ENCODE results near the gene TRIM72. TPM values are rescaled to one million over a fixed set of nuclear protein-coding genes. Genes with fewer than 3 reads are reported as not detected.
"Not testable (repeated sequence)": the region's sequence is repeated elsewhere in the genome, so short reads cannot be mapped to it uniquely, and the experiment has no call there.

Gene TRIM72
- 0.01 TPM for polyA plus RNA-seq (2013)

- Histone ChIP-seq H3K4me1 (ENCODE audit: control extremely low read depth in 1 of 4, control insufficient read depth in 4 of 4, insufficient read depth in 4 of 4, low read length in 3 of 4) (peaks cover 2 to 40% (median 33%) of the 10 kb centered on the region in 4 experiments), H3K27ac (ENCODE audit: insufficient read depth in 1 of 2, low read depth in 1 of 2, low read length in 2 of 2, poor library complexity in 1 of 2, severe bottlenecking in 2 of 2) (no peak within 1 kb of the TSS), H3K27me3 (replicated peaks in 2 of 5; ENCODE audit: control insufficient read depth in 4 of 5, insufficient read depth in 5 of 5, low read length in 4 of 5) (peaks cover 0 to 32% (median 24%) of the 10 kb centered on the region in 5 experiments), H3K9me3 (ENCODE audit: control extremely low read depth in 1 of 5, control insufficient read depth in 4 of 5, insufficient read depth in 2 of 5, low read depth in 1 of 5, low read length in 4 of 5) (no peaks in the 10 kb centered on the region), H3K36me3 (ENCODE audit: control insufficient read depth in 4 of 4, insufficient read depth in 4 of 4, low read length in 3 of 4) (no peaks in the 10 kb centered on the region), H3K4me3 (ENCODE audit: control insufficient read depth in 1 of 7, extremely low read depth in 1 of 7, insufficient read depth in 4 of 7, low read depth in 2 of 7, low read length in 6 of 7) (peak within 1 kb of the TSS in 2 of 7 experiments; percentile 56 to 70)
- 83% methylated on average over 19 of the region's 25 CpGs for WGBS (ENCODE audit: insufficient coverage)
- peak in 1 of 3 donors; percentile 58 for DNase-seq
- ChIA-PET CTCF (interaction anchor here (1.0 to 2.9 kb wide), 3 partner anchors 9 to 52 kb away, joined by 3 to 12 read pairs (median 3); partner anchors contain the start of gene PYCARD), POLR2A (interaction anchor here (1.1 to 1.2 kb wide), 2 partner anchors 11 to 84 kb away, joined by 4 read pairs; partner anchors contain the start of gene PYCARD)
These were observed at the start of gene TRIM72 for GRCh38 chr16:31213877-31214707. Gene TRIM72, plus strand, starts transcription at chr16:31214119. Its CDS starts 620 bp downstream, at chr16:31214739.

GRCh38 chr16:31167315-31167714 is 46.6 kb upstream of the TRIM72 start:
- CTCF ChIA-PET, result interaction anchor here (0.9 to 4.0 kb wide), 2 partner anchors 10 to 19 kb away, joined by 3 to 17 read pairs; no protein-coding TSS in a partner anchor
- POLR2A ChIA-PET, result no interaction called here
- Histone ChIP-seq H3K9me3 (ENCODE audit: control extremely low read depth in 1 of 5, control insufficient read depth in 4 of 5, insufficient read depth in 2 of 5, low read depth in 1 of 5, low read length in 4 of 5) (no peaks in the 10 kb centered on the region), H3K4me1 (ENCODE audit: control extremely low read depth in 1 of 4, control insufficient read depth in 4 of 4, insufficient read depth in 4 of 4, low read length in 3 of 4) (no peaks in the 10 kb centered on the region), H3K4me3 (ENCODE audit: control insufficient read depth in 1 of 7, extremely low read depth in 1 of 7, insufficient read depth in 4 of 7, low read depth in 2 of 7, low read length in 6 of 7) (no peak overlapping the region), H3K27me3 (replicated peaks in 2 of 5; ENCODE audit: control insufficient read depth in 4 of 5, insufficient read depth in 5 of 5, low read length in 4 of 5) (no peaks in the 10 kb centered on the region), H3K27ac (ENCODE audit: insufficient read depth in 1 of 2, low read depth in 1 of 2, low read length in 2 of 2, poor library complexity in 1 of 2, severe bottlenecking in 2 of 2) (no peak overlapping the region), H3K36me3 (ENCODE audit: control insufficient read depth in 4 of 4, insufficient read depth in 4 of 4, low read length in 3 of 4) (no peaks in the 10 kb centered on the region)
- no peak for DNase-seq
- WGBS (ENCODE audit: insufficient coverage), result 78% methylated on average over 4 of the region's 8 CpGs

- no peaks in the 10 kb centered on the region for H3K4me1 ChIP-seq (ENCODE audit: control extremely low read depth in 1 of 4, control insufficient read depth in 4 of 4, insufficient read depth in 4 of 4, low read length in 3 of 4)
- no peaks in the 10 kb centered on the region for H3K36me3 ChIP-seq (ENCODE audit: control insufficient read depth in 4 of 4, insufficient read depth in 4 of 4, low read length in 3 of 4)
- WGBS (ENCODE audit: insufficient coverage), result 100% methylated on average over 1 of the region's 2 CpGs
- H3K9me3 ChIP-seq (ENCODE audit: control extremely low read depth in 1 of 5, control insufficient read depth in 4 of 5, insufficient read depth in 2 of 5, low read depth in 1 of 5, low read length in 4 of 5), result no peaks in the 10 kb centered on the region
- no peak overlapping the region for H3K4me3 ChIP-seq (ENCODE audit: control insufficient read depth in 1 of 7, extremely low read depth in 1 of 7, insufficient read depth in 4 of 7, low read depth in 2 of 7, low read length in 6 of 7)
- POLR2A ChIA-PET, result interaction anchor here (1.1 kb wide), 1 partner anchor 11 kb away, joined by 3 read pairs; the partner anchor contains the start of gene FUS
- no peaks in the 10 kb centered on the region for H3K27me3 ChIP-seq (replicated peaks in 2 of 5; ENCODE audit: control insufficient read depth in 4 of 5, insufficient read depth in 5 of 5, low read length in 4 of 5)
- no peak for DNase-seq
- no peak overlapping the region for H3K27ac ChIP-seq (ENCODE audit: insufficient read depth in 1 of 2, low read depth in 1 of 2, low read length in 2 of 2, poor library complexity in 1 of 2, severe bottlenecking in 2 of 2)
- CTCF ChIA-PET, result interaction anchor here (4.0 kb wide), 1 partner anchor 11 kb away, joined by 17 read pairs; no protein-coding TSS in a partner anchor
These were observed 45.1 kb upstream of the TRIM72 start for GRCh38 chr16:31168848-31169247.

- H3K4me1 ChIP-seq (ENCODE audit: control extremely low read depth in 1 of 4, control insufficient read depth in 4 of 4, insufficient read depth in 4 of 4, low read length in 3 of 4); H3K36me3 ChIP-seq (ENCODE audit: control insufficient read depth in 4 of 4, insufficient read depth in 4 of 4, low read length in 3 of 4); H3K27ac ChIP-seq (ENCODE audit: insufficient read depth in 1 of 2, low read depth in 1 of 2, low read length in 2 of 2, poor library complexity in 1 of 2, severe bottlenecking in 2 of 2); POLR2A ChIA-PET; H3K4me3 ChIP-seq (ENCODE audit: control insufficient read depth in 1 of 7, extremely low read depth in 1 of 7, insufficient read depth in 4 of 7, low read depth in 2 of 7, low read length in 6 of 7); H3K9me3 ChIP-seq (ENCODE audit: control extremely low read depth in 1 of 5, control insufficient read depth in 4 of 5, insufficient read depth in 2 of 5, low read depth in 1 of 5, low read length in 4 of 5); H3K27me3 ChIP-seq (replicated peaks in 2 of 5; ENCODE audit: control insufficient read depth in 4 of 5, insufficient read depth in 5 of 5, low read length in 4 of 5): not testable (repeated sequence)
- CTCF ChIA-PET, result interaction anchor here (1.2 kb wide), 1 partner anchor 18 kb away, joined by 3 read pairs; no protein-coding TSS in a partner anchor
- WGBS (ENCODE audit: insufficient coverage), result no CpG with 5 or more reads among the region's 2 CpGs
- DNase-seq, result peak in 1 of 3 donors; percentile 51
These were observed 43.9 kb upstream of the TRIM72 start for GRCh38 chr16:31170048-31170447.

GRCh38 chr16:31177136-31177535 is 36.8 kb upstream of the TRIM72 start:
- Histone ChIP-seq H3K36me3 (ENCODE audit: control insufficient read depth in 4 of 4, insufficient read depth in 4 of 4, low read length in 3 of 4) (peaks cover 0 to 9% (median 1%) of the 10 kb centered on the region in 4 experiments), H3K27me3 (replicated peaks in 2 of 5; ENCODE audit: control insufficient read depth in 4 of 5, insufficient read depth in 5 of 5, low read length in 4 of 5) (no peaks in the 10 kb centered on the region), H3K4me1 (ENCODE audit: control extremely low read depth in 1 of 4, control insufficient read depth in 4 of 4, insufficient read depth in 4 of 4, low read length in 3 of 4) (peaks cover 11 to 41% (median 32%) of the 10 kb centered on the region in 4 experiments), H3K27ac (ENCODE audit: insufficient read depth in 1 of 2, low read depth in 1 of 2, low read length in 2 of 2, poor library complexity in 1 of 2, severe bottlenecking in 2 of 2) (no peak overlapping the region), H3K9me3 (ENCODE audit: control extremely low read depth in 1 of 5, control insufficient read depth in 4 of 5, insufficient read depth in 2 of 5, low read depth in 1 of 5, low read length in 4 of 5) (no peaks in the 10 kb centered on the region), H3K4me3 (ENCODE audit: control insufficient read depth in 1 of 7, extremely low read depth in 1 of 7, insufficient read depth in 4 of 7, low read depth in 2 of 7, low read length in 6 of 7) (peak overlapping the region in 2 of 7 experiments; percentile 11 to 52)
- CTCF ChIA-PET, result interaction anchor here (0.5 to 3.3 kb wide), 9 partner anchors 13 to 310 kb away, joined by 3 to 13 read pairs (median 3); no protein-coding TSS in a partner anchor
- POLR2A ChIA-PET, result interaction anchor here (0.6 to 0.7 kb wide), 2 partner anchors 20 to 109 kb away, joined by 3 to 4 read pairs; no protein-coding TSS in a partner anchor
- peak; percentile 65 to 91 (median 90) for DNase-seq
- WGBS (ENCODE audit: insufficient coverage), result 0% methylated on average over 3 of the region's 3 CpGs

- no peaks in the 10 kb centered on the region for H3K27me3 ChIP-seq (replicated peaks in 2 of 5; ENCODE audit: control insufficient read depth in 4 of 5, insufficient read depth in 5 of 5, low read length in 4 of 5)
- ChIA-PET CTCF (interaction anchor here (0.6 to 3.3 kb wide), 3 partner anchors 18 to 265 kb away, joined by 3 to 13 read pairs (median 3); no protein-coding TSS in a partner anchor), POLR2A (interaction anchor here (0.6 to 2.1 kb wide), 21 partner anchors 8 to 279 kb away, joined by 3 to 12 read pairs (median 6); partner anchors contain the start of genes ITGAM, KAT8, PYCARD and ZNF646)
- H3K4me3 ChIP-seq (ENCODE audit: control insufficient read depth in 1 of 7, extremely low read depth in 1 of 7, insufficient read depth in 4 of 7, low read depth in 2 of 7, low read length in 6 of 7), result peak overlapping the region; percentile 74 to 95 (median 87)
- WGBS (ENCODE audit: insufficient coverage), result 2% methylated on average over 25 of the region's 27 CpGs
- no peak for DNase-seq
- no peaks in the 10 kb centered on the region for H3K9me3 ChIP-seq (ENCODE audit: control extremely low read depth in 1 of 5, control insufficient read depth in 4 of 5, insufficient read depth in 2 of 5, low read depth in 1 of 5, low read length in 4 of 5)
- peak overlapping the region; percentile 97 to 99 for H3K27ac ChIP-seq (ENCODE audit: insufficient read depth in 1 of 2, low read depth in 1 of 2, low read length in 2 of 2, poor library complexity in 1 of 2, severe bottlenecking in 2 of 2)
- peaks cover 17 to 61% (median 50%) of the 10 kb centered on the region in 4 experiments for H3K4me1 ChIP-seq (ENCODE audit: control extremely low read depth in 1 of 4, control insufficient read depth in 4 of 4, insufficient read depth in 4 of 4, low read length in 3 of 4)
- H3K36me3 ChIP-seq (ENCODE audit: control insufficient read depth in 4 of 4, insufficient read depth in 4 of 4, low read length in 3 of 4), result peaks cover 11 to 30% (median 22%) of the 10 kb centered on the region in 4 experiments
These were observed 34.6 kb upstream of the TRIM72 start for GRCh38 chr16:31179219-31179746.

All from common myeloid progenitor, CD34-positive (primary cell).